ENCODE measurements around the gene SYT4. TPM values are rescaled to one million over a fixed set of nuclear protein-coding genes. Genes with fewer than 3 reads are reported as not detected.

The SYT4 gene
- total and polyA plus RNA-seq, 2 experiments from 2014 or later, result 3.7 to 10.4 TPM

GRCh38 chr18:43222501-43222900 lies 54.8 kb downstream of the SYT4 start (continued):
- TF ChIP-seq ZNF462 (CRISPR knock-in tag; IDR thresholded peaks at IDR 0.05) (no peak), JUNB (IDR thresholded peaks at IDR 0.05; ENCODE audit: unreplicated experiment) (no peak), NANOG (IDR thresholded peaks at IDR 0.05; ENCODE audit: borderline replicate concordance) (no peak), ZNF331 (CRISPR knock-in tag; IDR thresholded peaks at IDR 0.05; ENCODE audit: low read depth) (no peak), EZH2phosphoT487 (IDR thresholded peaks at IDR 0.05; ENCODE audit: unreplicated experiment) (no peak), POLR2AphosphoS5 (IDR thresholded peaks at IDR 0.05; ENCODE audit: low read depth) (no peak), ETS1 (IDR thresholded peaks at IDR 0.05) (no peak), ZNF114 (CRISPR knock-in tag; IDR thresholded peaks at IDR 0.05) (no peak)

GRCh38 chr18:43220691-43221090 lies 56.6 kb downstream of the SYT4 start:
- H3K27me3 ChIP-seq (ENCODE audit: insufficient read depth), result no peaks in the 10 kb centered on the region
- no peaks in the 10 kb centered on the region for H3K79me2 ChIP-seq (replicated peaks; ENCODE audit: insufficient read depth)
- Mint-ChIP-seq H3K4me1 (peaks cover 7% of the 10 kb centered on the region; the same call in 2 of the 3 replicates), H3K36me3 (ENCODE audit: low read depth) (no peaks in the 10 kb centered on the region; the same call in 2 of the 3 replicates), H3K9me3 (no peaks in the 10 kb centered on the region), H3K27ac (peak overlapping the region; percentile 19), H3K27me3 (ENCODE audit: insufficient read depth, low read depth, poor library complexity) (no peaks in the 10 kb centered on the region), H3K4me3 (no peak overlapping the region)
- no peak overlapping the region for H3K4me2 ChIP-seq
- peak overlapping the region; percentile 50 for H2AFZ ChIP-seq
- no peak overlapping the region for H3K27ac ChIP-seq (ENCODE audit: low read depth)
- no peaks in the 10 kb centered on the region; the same call in 1 of the 2 replicates for H3K4me1 ChIP-seq (ENCODE audit: insufficient read depth)
- H4K20me1 ChIP-seq (replicated peaks; ENCODE audit: insufficient read depth), result no peaks in the 10 kb centered on the region
- no peak for ATAC-seq
- no peaks in the 10 kb centered on the region for H3K36me3 ChIP-seq (ENCODE audit: insufficient read depth)
- H3K9me2 ChIP-seq (ENCODE audit: insufficient read depth), result peaks cover 6% of the 10 kb centered on the region; the same call in 1 of the 2 replicates
- H3F3A ChIP-seq (replicated peaks; ENCODE audit: low read depth), result no peaks in the 10 kb centered on the region
- H3K4me3 ChIP-seq, result no peak overlapping the region
- no peak for DNase-seq (ENCODE audit: low spot score)
- no peak for TF ChIP-seq EZH2 (IDR thresholded peaks at IDR 0.05; ENCODE audit: low read depth, unreplicated experiment)
- TF ChIP-seq ZNF462 (CRISPR knock-in tag; IDR thresholded peaks at IDR 0.05), result no peak
- no peak for TF ChIP-seq ZNF331 (CRISPR knock-in tag; IDR thresholded peaks at IDR 0.05; ENCODE audit: low read depth)
- no peak for TF ChIP-seq ZNF114 (CRISPR knock-in tag; IDR thresholded peaks at IDR 0.05)
- TF ChIP-seq JUNB (IDR thresholded peaks at IDR 0.05; ENCODE audit: unreplicated experiment), result no peak
- no peak for TF ChIP-seq POLR2AphosphoS5 (IDR thresholded peaks at IDR 0.05; ENCODE audit: low read depth)
